SK-N-MC (cell line): ENCODE data around the gene GABRB3.

Source experiments
- EZH2 ChIP-seq: fragments of 200-600 bp; sonication (generic); IDR thresholded peaks from one replicate; pipeline ENCODE4 v1.6.1; 2017; ENCODE audit warnings: antibody characterized with exemption
- FOXP2 ChIP-seq: optimal IDR thresholded peaks from 2 replicates; pipeline ENCODE3; 2011; ENCODE audit warnings: mild to moderate bottlenecking, moderate library complexity; ENCODE audit not compliant: insufficient read depth; ENCODE audit errors: extremely low read length, control extremely low read depth
- POLR2AphosphoS5 ChIP-seq: IDR thresholded peaks from 2 replicates; pipeline ENCODE4 v1.6.1; 2012; ENCODE audit warnings: mild to moderate bottlenecking, low read depth, low read length, borderline replicate concordance

GRCh38 chr15:26580943-26581342 lies 191.9 kb downstream of the GABRB3 start:
- no peak for TF ChIP-seq POLR2AphosphoS5
- TF ChIP-seq FOXP2 = no peak
- no peak for TF ChIP-seq EZH2
